Suprapubic skin (tissue), 3 donors: ENCODE measurements around the gene GPC5.

Experiments used
- CTCF ChIP-seq, 2 donors: fragments of 200-600 bp in 1 of 2; fragments of 450-650 bp in 1 of 2; sonication (generic) in 1 of 2; IDR thresholded peaks; one replicate each; pipeline ENCODE4 v1.5.1; 2016 to 2019; ENCODE audit warnings: antibody characterized with exemption in 2 of 2, mild to moderate bottlenecking in 1 of 2, moderate library complexity in 1 of 2
- POLR2A ChIP-seq, 2 donors: fragments of 450-650 bp; IDR thresholded peaks; one replicate each; pipeline ENCODE4 v1.6.1; 2017; ENCODE audit warnings: antibody characterized with exemption in 2 of 2, mild to moderate bottlenecking in 2 of 2, moderate library complexity in 2 of 2

GRCh38 chr13:91601807-91602206 is 203.4 kb downstream of the GPC5 start:
- TF ChIP-seq POLR2A (IDR thresholded peaks at IDR 0.05) = no peak
- TF ChIP-seq CTCF (IDR thresholded peaks at IDR 0.05) = no peak
